ENCODE data around the gene KSR2. TPM values are rescaled to one million over a fixed set of nuclear protein-coding genes. Genes with fewer than 3 reads are reported as not detected.

The KSR2 gene
- total and polyA plus RNA-seq, 2 of the 13 experiments (the other 11 are each of a cell fraction or from before 2014, with no cell fraction given) = 0.02 TPM; not detected in 1

DNA sequence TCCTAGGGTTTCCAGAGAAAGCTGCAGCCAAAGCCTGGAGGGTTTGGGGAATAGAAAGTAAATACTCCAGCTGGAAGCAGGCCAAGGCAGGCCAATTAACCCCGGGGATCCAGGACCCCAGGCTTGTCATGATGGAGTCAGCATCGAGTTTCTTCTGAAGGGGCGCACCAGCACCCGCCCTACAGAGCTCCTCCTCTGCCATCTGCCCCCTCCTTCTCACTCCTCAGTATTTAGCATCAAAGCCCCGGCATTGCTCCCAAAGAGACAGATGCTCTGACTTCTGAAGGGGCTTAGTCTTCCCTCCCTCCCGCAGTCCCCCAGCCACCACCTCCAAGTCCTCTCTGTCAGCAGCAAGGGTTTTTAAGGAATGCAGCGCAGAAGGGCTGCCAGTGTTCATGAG, 322.3 kb downstream of the KSR2 start (continued):
- TF ChIP-seq STAG1 (CRISPR knock-in tag; IDR thresholded peaks at IDR 0.05) (no peak), HHEX (CRISPR knock-in tag; IDR thresholded peaks at IDR 0.05) (no peak), MZF1 (CRISPR knock-in tag; IDR thresholded peaks at IDR 0.05; ENCODE audit: borderline replicate concordance) (no peak), NCOR1 (IDR thresholded peaks at IDR 0.05; ENCODE audit: borderline replicate concordance, low read length) (no peak), RXRA (CRISPR knock-in tag; IDR thresholded peaks at IDR 0.05) (no peak)
- TF ChIP-seq, protein P1, sequence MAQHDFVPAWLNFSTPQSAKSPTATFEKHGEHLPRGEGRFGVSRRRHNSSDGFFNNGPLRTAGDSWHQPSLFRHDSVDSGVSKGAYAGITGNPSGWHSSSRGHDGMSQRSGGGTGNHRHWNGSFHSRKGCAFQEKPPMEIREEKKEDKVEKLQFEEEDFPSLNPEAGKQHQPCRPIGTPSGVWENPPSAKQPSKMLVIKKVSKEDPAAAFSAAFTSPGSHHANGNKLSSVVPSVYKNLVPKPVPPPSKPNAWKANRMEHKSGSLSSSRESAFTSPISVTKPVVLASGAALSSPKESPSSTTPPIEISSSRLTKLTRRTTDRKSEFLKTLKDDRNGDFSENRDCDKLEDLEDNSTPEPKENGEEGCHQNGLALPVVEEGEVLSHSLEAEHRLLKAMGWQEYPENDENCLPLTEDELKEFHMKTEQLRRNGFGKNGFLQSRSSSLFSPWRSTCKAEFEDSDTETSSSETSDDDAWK (CRISPR knock-in tag; IDR thresholded peaks at IDR 0.05) = no peak
- TF ChIP-seq, protein P2, sequence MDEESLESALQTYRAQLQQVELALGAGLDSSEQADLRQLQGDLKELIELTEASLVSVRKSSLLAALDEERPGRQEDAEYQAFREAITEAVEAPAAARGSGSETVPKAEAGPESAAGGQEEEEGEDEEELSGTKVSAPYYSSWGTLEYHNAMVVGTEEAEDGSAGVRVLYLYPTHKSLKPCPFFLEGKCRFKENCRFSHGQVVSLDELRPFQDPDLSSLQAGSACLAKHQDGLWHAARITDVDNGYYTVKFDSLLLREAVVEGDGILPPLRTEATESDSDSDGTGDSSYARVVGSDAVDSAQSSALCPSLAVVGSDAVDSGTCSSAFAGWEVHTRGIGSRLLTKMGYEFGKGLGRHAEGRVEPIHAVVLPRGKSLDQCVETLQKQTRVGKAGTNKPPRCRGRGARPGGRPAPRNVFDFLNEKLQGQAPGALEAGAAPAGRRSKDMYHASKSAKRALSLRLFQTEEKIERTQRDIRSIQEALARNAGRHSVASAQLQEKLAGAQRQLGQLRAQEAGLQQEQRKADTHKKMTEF (CRISPR knock-in tag; IDR thresholded peaks at IDR 0.05) = no peak

DNA sequence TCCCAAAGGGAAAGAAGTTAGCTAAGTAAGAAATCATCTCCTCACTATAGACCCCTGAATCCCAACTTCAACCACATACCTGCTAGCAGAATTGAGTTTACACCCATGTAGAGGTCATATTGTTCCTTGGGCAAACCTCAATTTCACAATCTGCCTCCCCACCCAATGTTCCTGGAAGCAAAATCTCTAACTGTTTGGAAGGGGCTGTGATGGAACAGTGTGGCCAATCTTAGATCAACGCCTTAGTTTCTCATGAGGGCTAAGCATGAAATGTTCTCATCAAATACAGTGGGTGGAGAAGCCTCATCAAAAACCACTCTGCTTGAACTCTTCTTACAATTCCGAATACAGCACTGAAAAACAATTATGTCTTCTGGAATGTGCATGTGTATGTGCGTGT, 323.3 kb downstream of the KSR2 start:
- BruUV-seq (replicated peaks) = no TSS peak
- no peaks in the 10 kb centered on the region for H3K79me2 ChIP-seq (ENCODE audit: insufficient read depth, low read length)
- intact Hi-C loops (cut with micrococcal nuclease; ENCODE audit: unreplicated experiment) (no loop called here), in situ Hi-C loops (cut with HindIII; ENCODE audit: extremely low pct_ligation_motif_present, low pct_unique_long_range_greater_than_20kb) (no loop called here)
- FAIRE-seq = no peak
- ChIA-PET CTCF (ENCODE audit: low intra/inter-chr PET ratio, low total read pairs) (no interaction called here), POLR2A (no interaction called here)
- H3K4me2 ChIP-seq (ENCODE audit: low read depth, low read length) = no peak overlapping the region
- peaks cover 0 to 10% of the 10 kb centered on the region in 2 experiments; a peak in 2 of 5 replicates for H3K27me3 ChIP-seq (ENCODE audit: control insufficient read depth in 1 of 2, insufficient read depth in 2 of 2, low read length in 2 of 2)
- DNase-seq (ENCODE audit: low spot score) = no peak
- no peak overlapping the region for H3K9ac ChIP-seq (ENCODE audit: insufficient read depth, low read depth, low read length)
- H3K27ac ChIP-seq (ENCODE audit: extremely low read length, insufficient read depth, low read length) = no peak overlapping the region
- no peaks in the 10 kb centered on the region for H3K9me3 ChIP-seq (ENCODE audit: low read length)
- H3K4me1 ChIP-seq (ENCODE audit: insufficient read depth, low read length) = no peaks in the 10 kb centered on the region
- ATAC-seq = no peak
- H2AFZ ChIP-seq (ENCODE audit: low read length) = no peak overlapping the region
- H3K4me3 ChIP-seq (replicated peaks in 1 of 3; ENCODE audit: insufficient read depth in 1 of 3, low read depth in 2 of 3, low read length in 3 of 3) = no peak overlapping the region
- 0% methylated on average over 3 of the region's 3 CpGs for WGBS (ENCODE audit: low lambda C conversion rate)
- H4K20me1 ChIP-seq (ENCODE audit: insufficient read depth, low read length) = no peaks in the 10 kb centered on the region
- H3K36me3 ChIP-seq (replicated peaks in 1 of 2; ENCODE audit: control insufficient read depth in 1 of 2, insufficient read depth in 2 of 2, low read length in 2 of 2) = no peaks in the 10 kb centered on the region
- TF ChIP-seq, protein P3, sequence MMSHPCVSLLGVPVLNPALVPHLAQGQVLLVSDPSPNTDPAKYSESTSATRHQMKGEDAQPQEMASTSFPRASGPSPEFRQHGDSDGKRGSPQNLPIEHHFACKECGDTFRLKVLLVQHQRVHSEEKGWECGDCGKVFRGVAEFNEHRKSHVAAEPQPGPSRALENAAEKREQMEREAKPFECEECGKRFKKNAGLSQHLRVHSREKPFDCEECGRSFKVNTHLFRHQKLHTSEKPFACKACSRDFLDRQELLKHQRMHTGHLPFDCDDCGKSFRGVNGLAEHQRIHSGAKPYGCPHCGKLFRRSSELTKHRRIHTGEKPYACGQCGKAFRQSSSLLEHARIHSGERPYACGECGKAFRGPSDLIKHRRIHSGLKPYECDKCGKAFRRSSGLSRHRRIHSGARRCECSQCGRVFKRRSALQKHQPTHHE (CRISPR knock-in tag; IDR thresholded peaks at IDR 0.05; ENCODE audit: borderline replicate concordance) = no peak
- TF ChIP-seq NR2F6 (IDR thresholded peaks at IDR 0.05) (no peak), NR2F6 (CRISPR knock-in tag; IDR thresholded peaks at IDR 0.05) (no peak), ZNF598 (CRISPR knock-in tag; IDR thresholded peaks at IDR 0.05; ENCODE audit: borderline replicate concordance) (no peak), DR1 (CRISPR knock-in tag; IDR thresholded peaks at IDR 0.05) (no peak), PCBP1 (IDR thresholded peaks at IDR 0.05; ENCODE audit: borderline replicate concordance, low read depth, low read length) (no peak)
- TF ChIP-seq, protein P4, sequence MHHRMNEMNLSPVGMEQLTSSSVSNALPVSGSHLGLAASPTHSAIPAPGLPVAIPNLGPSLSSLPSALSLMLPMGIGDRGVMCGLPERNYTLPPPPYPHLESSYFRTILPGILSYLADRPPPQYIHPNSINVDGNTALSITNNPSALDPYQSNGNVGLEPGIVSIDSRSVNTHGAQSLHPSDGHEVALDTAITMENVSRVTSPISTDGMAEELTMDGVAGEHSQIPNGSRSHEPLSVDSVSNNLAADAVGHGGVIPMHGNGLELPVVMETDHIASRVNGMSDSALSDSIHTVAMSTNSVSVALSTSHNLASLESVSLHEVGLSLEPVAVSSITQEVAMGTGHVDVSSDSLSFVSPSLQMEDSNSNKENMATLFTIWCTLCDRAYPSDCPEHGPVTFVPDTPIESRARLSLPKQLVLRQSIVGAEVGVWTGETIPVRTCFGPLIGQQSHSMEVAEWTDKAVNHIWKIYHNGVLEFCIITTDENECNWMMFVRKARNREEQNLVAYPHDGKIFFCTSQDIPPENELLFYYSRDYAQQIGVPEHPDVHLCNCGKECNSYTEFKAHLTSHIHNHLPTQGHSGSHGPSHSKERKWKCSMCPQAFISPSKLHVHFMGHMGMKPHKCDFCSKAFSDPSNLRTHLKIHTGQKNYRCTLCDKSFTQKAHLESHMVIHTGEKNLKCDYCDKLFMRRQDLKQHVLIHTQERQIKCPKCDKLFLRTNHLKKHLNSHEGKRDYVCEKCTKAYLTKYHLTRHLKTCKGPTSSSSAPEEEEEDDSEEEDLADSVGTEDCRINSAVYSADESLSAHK (CRISPR knock-in tag; IDR thresholded peaks at IDR 0.05; ENCODE audit: borderline replicate concordance) = no peak

Data from HepG2 (cell line).